Motor neuron (in vitro differentiated cells): Measurements from ENCODE around the gene TAS1R2. TPM values are rescaled to one million over a fixed set of nuclear protein-coding genes. Genes with fewer than 3 reads are reported as not detected.

Experiments
- ATAC-seq, 8 experiments: fragments of 200-7000 bp; cut with Tn5 transposase; replicated peaks in 6 of 8; 2 replicates each; pipeline ENCODE4 v1.8.0; 2021; ENCODE audit warnings: mild to moderate bottlenecking in 8 of 8, moderate library complexity in 8 of 8
- H3K27ac ChIP-seq, 2 donors: fragments of 250-450 bp; sonication (Bioruptor Pico); 2 replicates each; pipeline ENCODE4 v1.9.0; 2021; ENCODE audit warnings: antibody characterized with exemption in 2 of 2, mild to moderate bottlenecking in 2 of 2, moderate library complexity in 1 of 2
- H3K4me1 ChIP-seq, 2 donors: fragments of 250-450 bp; sonication (Bioruptor Pico); replicated peaks in 1 of 2; 2 replicates each; pipeline ENCODE4 v1.6.1; 2021; ENCODE audit warnings: antibody characterized with exemption in 2 of 2, mild to moderate bottlenecking in 2 of 2, moderate library complexity in 1 of 2
- H3K4me3 ChIP-seq, 5 donors: fragments of 250-450 bp; sonication (Bioruptor Pico); 2 replicates each; pipeline ENCODE4 v1.9.0; 2021; ENCODE audit warnings: antibody characterized with exemption in 5 of 5, mild to moderate bottlenecking in 5 of 5, moderate library complexity in 4 of 5
- WGBS, 10 experiments: fragments of 450-650 bp; shearing (Covaris generic); methylation state at CpG; one replicate each; pipeline ENCODE4 v1.0.0; 2022; 5-methylcytosine and 5-hydroxymethylcytosine counted together
- in situ Hi-C, 9 experiments: fragments of 400-800 bp; cut with MboI; loops; one replicate each; pipeline ENCODE4 v1.15.0; 2021; ENCODE audit warnings: low sequenced_read_pairs in 9 of 9, low pct_unique_long_range_greater_than_20kb in 2 of 9; ENCODE audit not compliant: unreplicated experiment in 9 of 9
- total RNA-seq, 8 experiments: library from RNA; unstranded; fragments of 300-600 nt; gene quantifications; 2 replicates each; pipeline versions ENCODE4 v1.2.3 to v1.2.4, GENCODE V29; 2022

Gene TAS1R2
- total RNA-seq, 8 experiments from 2014 or later, result 0.10 to 0.31 (median 0.21) TPM; not detected in 4

DNA sequence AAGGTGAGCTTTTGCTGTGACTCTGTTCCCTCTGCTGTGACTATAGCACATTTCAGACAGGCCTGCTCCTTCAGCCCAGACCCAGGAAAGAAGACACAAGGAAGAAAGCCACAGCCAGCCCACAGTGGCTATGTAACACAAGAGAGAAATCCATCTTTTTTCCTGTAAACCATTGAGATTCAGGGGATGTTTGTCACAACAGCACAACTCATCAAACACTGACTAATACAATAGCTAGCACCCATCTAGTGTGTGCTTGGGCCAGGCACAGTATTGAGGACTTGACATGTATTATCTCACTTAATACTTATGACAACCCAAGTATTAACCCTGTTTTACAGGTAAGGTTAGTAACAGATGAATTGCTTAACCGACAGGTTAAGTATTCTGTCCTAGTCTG is 29.8 kb downstream of the TAS1R2 start:
- Histone ChIP-seq H3K27ac (no peak overlapping the region), H3K4me3 (no peak overlapping the region), H3K4me1 (no peaks in the 10 kb centered on the region)
- in situ Hi-C loops, result loop anchor here in 4 of 9 experiments (10.0 kb wide), 2 partner anchors 225 to 235 kb away; no protein-coding TSS in a partner anchor
- WGBS, 10 experiments, result 0 to 88% (median 67%) methylated on average over 1 of the region's 1 CpG; no CpG with 5 or more reads in 1 of the 10 experiments
- no peak for ATAC-seq

- H3K4me3 ChIP-seq, result no peak overlapping the region
- no peak overlapping the region for H3K27ac ChIP-seq
- no peak for ATAC-seq
- in situ Hi-C loops, result loop anchor here in 4 of 9 experiments (10.0 kb wide), 2 partner anchors 223 to 233 kb away; no protein-coding TSS in a partner anchor
- H3K4me1 ChIP-seq, result no peaks in the 10 kb centered on the region
- WGBS, 10 experiments, result 0 to 59% (median 12%) methylated on average over 1 to 2 of the region's 2 CpGs; no CpG with 5 or more reads in 1 of the 10 experiments
These were observed 31.2 kb downstream of the TAS1R2 start for GRCh38 chr1:18828224-18828623.

DNA sequence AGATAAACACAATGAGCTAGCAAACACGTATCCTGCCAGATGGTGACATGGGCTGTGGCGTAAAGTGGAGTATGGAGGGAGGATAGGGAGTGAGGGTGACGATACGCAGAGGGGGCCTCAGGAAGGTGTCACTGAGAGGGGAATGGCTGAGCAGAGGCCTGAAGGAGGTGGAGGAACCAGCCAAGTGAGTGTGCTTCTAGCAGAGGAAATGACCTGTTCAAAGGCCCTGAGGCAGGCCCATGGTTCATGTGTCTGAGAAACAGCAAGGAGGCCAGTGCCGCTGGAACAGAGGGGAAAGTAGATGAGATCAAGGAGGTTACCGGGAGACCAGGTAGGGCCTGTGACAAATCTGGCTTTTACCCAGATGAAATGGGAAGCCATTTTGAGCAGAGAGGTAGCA is 36.0 kb downstream of the TAS1R2 start:
- Histone ChIP-seq H3K4me1 (peaks cover 0 to 10% of the 10 kb centered on the region in 2 donors), H3K4me3 (no peak overlapping the region), H3K27ac (no peak overlapping the region)
- WGBS, 10 experiments, result 20 to 91% (median 86%) methylated on average over 1 to 6 of the region's 6 CpGs; no CpG with 5 or more reads in 4 of the 10 experiments
- in situ Hi-C loops, result loop anchor here (5.0 to 25.0 kb wide), 5 partner anchors 211 to 236 kb away; no protein-coding TSS in a partner anchor
- no peak for ATAC-seq

DNA sequence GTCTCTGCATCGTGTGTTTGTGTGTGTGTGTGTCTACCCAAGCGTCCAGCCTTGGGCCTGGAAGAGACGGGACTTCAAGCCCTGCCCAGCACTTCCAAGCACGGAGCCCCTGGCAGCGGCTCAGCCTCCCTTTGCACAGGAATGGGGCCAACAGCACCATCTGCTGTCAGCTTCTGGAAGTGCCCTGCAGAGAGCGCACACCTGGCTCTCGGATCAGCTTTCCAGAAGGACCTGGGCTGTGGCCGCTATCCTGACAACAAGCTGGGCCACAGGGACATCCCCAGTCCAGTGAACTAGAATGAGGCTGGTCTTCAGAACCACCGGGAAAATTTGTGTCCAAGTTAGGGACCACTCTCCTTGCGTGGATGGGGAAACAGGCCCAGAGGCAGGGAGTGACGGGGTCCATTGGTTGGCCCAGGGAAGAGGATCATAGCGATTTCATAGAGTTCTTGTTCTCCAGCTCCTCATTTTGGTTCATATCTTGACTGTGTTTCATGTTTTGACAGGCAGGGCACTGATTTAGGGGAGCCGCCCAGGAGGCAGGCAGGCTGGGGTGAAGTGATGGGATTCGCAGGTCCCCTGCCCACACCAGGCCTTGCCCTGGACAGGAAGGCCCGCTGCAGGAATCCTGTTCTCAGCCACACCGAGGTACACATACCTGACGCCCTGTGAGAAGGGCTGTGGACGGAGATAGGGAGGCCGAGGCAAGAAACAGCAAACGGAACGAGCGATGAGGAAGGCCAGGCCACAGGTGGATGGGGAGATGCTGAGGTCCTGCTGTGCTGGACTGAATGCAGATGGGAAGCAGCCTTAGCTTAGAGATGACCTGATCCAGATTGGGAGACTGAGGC is 38.4 kb downstream of the TAS1R2 start:
- peaks cover 0 to 13% of the 10 kb centered on the region in 2 donors for H3K4me1 ChIP-seq
- in situ Hi-C loops, result loop anchor here (5.0 to 25.0 kb wide), 5 partner anchors 209 to 234 kb away; no protein-coding TSS in a partner anchor

GRCh38 chr1:18819986-18820790 is 39.3 kb downstream of the TAS1R2 start:
- in situ Hi-C loops, result loop anchor here (5.0 to 25.0 kb wide), 5 partner anchors 208 to 233 kb away; no protein-coding TSS in a partner anchor
- peak in 3 of 8 experiments; percentile 8 to 56 (median 15) for ATAC-seq
- no peak overlapping the region for H3K4me3 ChIP-seq
- H3K4me1 ChIP-seq, result peaks cover 0 to 13% of the 10 kb centered on the region in 2 donors
- H3K27ac ChIP-seq, result no peak overlapping the region
- 40 to 100% (median 68%) methylated on average over 1 to 11 of the region's 38 CpGs; no CpG with 5 or more reads in 4 of the 10 experiments for WGBS, 10 experiments

More for the DNA sequence above, 38.4 kb downstream of the TAS1R2 start:
- Histone ChIP-seq H3K4me3 (no peak overlapping the region), H3K27ac (no peak overlapping the region)
- peak; percentile 77 to 96 (median 90) for ATAC-seq
- WGBS, 10 experiments, result 0 to 76% (median 43%) methylated on average over 1 to 13 of the region's 22 CpGs

DNA sequence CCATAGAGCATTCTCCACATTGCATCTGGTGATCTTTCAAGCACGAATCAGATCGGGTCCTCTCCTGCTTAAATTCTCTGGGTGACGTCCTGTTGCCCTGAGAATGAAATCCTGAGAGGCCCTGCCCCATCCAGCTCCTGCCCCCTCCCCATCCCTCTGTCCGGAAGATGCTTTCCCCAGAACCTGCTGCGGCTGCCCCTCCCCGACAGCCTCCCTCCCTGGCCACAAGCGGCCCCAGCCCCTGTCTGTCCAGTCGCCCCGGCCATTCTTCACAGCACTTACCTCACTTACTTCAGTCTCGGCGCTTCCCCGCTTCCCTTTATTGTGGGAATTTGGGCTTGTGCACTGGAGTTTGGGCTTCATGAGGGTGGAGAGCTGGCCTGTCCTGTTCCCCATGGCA is 40.3 kb downstream of the TAS1R2 start:
- H3K4me3 ChIP-seq, result no peak overlapping the region
- WGBS, 10 experiments, result 0 to 26% (median 10%) methylated on average over 2 to 7 of the region's 12 CpGs; no CpG with 5 or more reads in 7 of the 10 experiments
- in situ Hi-C loops, result loop anchor here in 4 of 9 experiments (25.0 kb wide), 2 partner anchors 207 to 232 kb away; no protein-coding TSS in a partner anchor
- peaks cover 0 to 13% of the 10 kb centered on the region in 2 donors for H3K4me1 ChIP-seq
- peak in 3 of 8 experiments; percentile 14 to 62 (median 54) for ATAC-seq
- no peak overlapping the region for H3K27ac ChIP-seq

DNA sequence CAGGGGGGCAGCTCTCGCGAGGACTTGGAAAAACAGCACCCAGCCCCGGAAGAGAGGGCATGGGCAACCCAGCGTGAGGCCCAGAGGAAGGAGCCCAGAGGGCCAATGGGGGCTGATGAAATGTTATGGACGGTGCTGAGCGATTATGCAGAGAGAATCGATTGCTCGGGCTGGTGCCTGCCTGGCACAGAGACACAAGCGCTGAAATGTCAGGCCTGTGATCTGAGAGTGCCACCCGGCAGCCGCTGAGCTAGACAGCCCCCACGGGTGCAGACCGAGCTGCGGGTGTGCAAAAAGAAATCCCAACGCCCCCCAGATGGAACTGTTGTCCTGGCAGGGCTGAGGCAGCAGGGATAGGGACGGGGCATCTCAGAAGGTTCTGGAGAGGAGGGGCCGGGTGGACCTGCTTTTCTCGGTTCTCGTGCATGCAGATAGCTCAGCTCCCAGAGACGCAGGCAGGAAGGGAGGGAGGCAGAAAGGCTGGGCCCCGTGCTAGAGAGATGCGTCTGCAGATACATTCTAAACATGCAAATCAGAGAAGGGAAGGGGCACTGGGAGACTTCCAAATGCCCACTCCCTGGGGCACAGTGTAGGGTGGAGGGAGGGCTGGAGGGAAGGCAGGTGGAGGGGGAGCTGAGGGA is 41.5 kb downstream of the TAS1R2 start:
- 31 to 57% (median 38%) methylated on average over 9 to 11 of the region's 22 CpGs; no CpG with 5 or more reads in 7 of the 10 experiments for WGBS, 10 experiments
- in situ Hi-C loops, result loop anchor here in 4 of 9 experiments (25.0 kb wide), 2 partner anchors 206 to 231 kb away; no protein-coding TSS in a partner anchor
- peak in 6 of 8 experiments; percentile 16 to 43 (median 34) for ATAC-seq
- Histone ChIP-seq H3K4me3 (no peak overlapping the region), H3K27ac (no peak overlapping the region), H3K4me1 (peaks cover 0 to 13% of the 10 kb centered on the region in 2 donors)

GRCh38 chr1:18817316-18817715 is 42.1 kb downstream of the TAS1R2 start:
- 20 to 72% (median 46%) methylated on average over 1 to 3 of the region's 3 CpGs; no CpG with 5 or more reads in 3 of the 10 experiments for WGBS, 10 experiments
- peaks cover 0 to 13% of the 10 kb centered on the region in 2 donors for H3K4me1 ChIP-seq
- in situ Hi-C loops, result loop anchor here in 4 of 9 experiments (25.0 kb wide), 2 partner anchors 205 to 230 kb away; no protein-coding TSS in a partner anchor
- H3K27ac ChIP-seq, result no peak overlapping the region
- H3K4me3 ChIP-seq, result no peak overlapping the region
- no peak for ATAC-seq

DNA sequence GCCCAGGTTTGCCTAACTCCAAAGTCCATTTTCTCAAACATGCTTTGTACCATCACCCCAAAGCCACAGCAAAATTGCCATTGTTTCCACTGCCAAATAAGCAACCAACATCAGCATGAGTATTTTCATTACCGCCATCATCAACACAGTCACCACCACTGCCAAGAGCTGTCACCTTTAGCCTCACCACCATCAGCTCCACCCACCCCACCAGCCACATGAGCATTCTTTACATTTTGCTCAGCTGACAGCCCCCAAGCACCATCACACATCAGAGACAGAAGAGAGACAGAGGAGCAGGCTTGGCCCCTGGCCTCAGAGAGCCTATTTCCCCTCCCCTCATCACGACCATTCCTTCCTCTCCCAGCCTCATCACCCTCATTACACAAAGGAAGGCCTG is 42.7 kb downstream of the TAS1R2 start:
- WGBS, 10 experiments, result 17 to 83% (median 48%) methylated on average over 1 to 2 of the region's 2 CpGs; no CpG with 5 or more reads in 6 of the 10 experiments
- peaks cover 0 to 13% of the 10 kb centered on the region in 2 donors for H3K4me1 ChIP-seq
- in situ Hi-C loops, result loop anchor here in 4 of 9 experiments (25.0 kb wide), 2 partner anchors 205 to 230 kb away; no protein-coding TSS in a partner anchor
- ATAC-seq, result no peak
- no peak overlapping the region for H3K27ac ChIP-seq
- no peak overlapping the region for H3K4me3 ChIP-seq

- Histone ChIP-seq H3K27ac (no peak overlapping the region), H3K4me1 (peaks cover 0 to 22% of the 10 kb centered on the region in 2 donors), H3K4me3 (no peak overlapping the region)
- WGBS, 10 experiments, result 7 to 100% (median 48%) methylated on average over 1 to 9 of the region's 10 CpGs; no CpG with 5 or more reads in 3 of the 10 experiments
- in situ Hi-C loops, result loop anchor here in 4 of 9 experiments (25.0 kb wide), 2 partner anchors 203 to 228 kb away; no protein-coding TSS in a partner anchor
- ATAC-seq, result no peak
These were observed 44.5 kb downstream of the TAS1R2 start for GRCh38 chr1:18814874-18815531.

DNA sequence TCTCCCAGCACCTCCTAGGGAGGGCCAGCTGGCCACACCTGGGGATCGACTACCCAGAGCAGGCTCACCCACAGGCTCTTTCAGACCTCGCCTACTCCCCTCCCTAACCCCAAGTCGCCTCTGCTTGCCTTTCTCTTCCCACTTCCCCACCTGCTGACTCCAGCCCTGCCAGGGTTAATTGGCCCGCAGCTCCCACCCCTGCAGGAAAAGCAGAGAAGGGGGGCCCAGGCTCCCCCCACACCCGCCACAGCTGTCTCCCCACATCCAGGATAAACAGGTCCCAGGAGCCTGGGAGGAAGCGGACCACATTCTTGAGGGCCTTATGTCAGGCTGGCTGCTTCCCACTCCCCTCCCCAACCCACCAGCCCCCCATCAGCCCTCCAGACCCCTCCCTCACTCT is 45.0 kb downstream of the TAS1R2 start:
- in situ Hi-C loops, result loop anchor here in 4 of 9 experiments (25.0 kb wide), 2 partner anchors 202 to 227 kb away; no protein-coding TSS in a partner anchor
- Histone ChIP-seq H3K27ac (no peak overlapping the region), H3K4me3 (no peak overlapping the region), H3K4me1 (peaks cover 0 to 21% of the 10 kb centered on the region in 2 donors)
- WGBS, 10 experiments, result 0 to 40% (median 36%) methylated on average over 1 to 2 of the region's 6 CpGs; no CpG with 5 or more reads in 6 of the 10 experiments
- no peak for ATAC-seq
